ENCODE measurements around the gene KANK3.
"Not testable (repeated sequence)": the region's sequence is repeated elsewhere in the genome, so short reads cannot be mapped to it uniquely, and the experiment has no call there.

The KANK3 gene

DNA sequence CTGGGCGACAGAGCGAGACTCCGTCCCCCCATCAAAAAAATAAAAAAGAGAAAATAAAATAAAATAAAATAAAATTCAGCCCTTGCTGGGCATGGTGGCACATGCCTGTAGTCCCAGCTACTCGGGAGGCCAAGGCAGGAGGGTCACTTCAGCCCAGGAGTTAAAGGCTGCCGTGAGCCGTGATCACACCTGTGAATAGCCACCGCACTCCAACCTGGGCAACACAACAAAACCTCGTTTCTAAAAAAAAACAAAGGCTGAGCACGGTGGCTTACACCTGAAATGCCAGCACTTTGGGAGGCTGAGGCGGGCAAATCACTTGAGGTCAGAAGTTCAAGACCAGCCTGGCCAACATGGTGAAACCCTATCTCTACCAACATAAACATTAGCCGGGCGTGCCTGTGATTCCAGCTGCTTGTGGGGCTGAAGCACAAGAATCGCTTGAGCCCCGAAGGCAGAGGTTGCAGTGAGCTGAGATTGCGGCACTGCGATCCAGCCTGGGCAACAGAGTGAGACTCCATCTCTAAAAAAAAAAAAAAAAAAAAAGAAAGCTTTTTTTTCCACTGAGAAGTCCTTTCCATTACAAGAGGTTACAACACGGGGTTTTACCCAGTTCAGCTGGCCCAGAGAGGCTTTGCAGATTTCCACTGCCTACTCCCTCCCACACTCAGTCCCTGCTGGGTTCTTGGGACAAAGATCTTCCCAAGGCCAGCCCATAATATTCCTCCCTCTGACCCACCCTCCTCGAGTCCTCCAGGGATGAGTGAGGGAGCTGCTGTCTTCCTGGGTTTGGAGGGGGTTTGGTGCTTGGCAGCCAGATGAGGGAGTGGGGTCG is 27.3 kb upstream of the KANK3 start:
- DNase-seq (ENCODE audit: low read depth in 2 of 2) = no peak

DNA sequence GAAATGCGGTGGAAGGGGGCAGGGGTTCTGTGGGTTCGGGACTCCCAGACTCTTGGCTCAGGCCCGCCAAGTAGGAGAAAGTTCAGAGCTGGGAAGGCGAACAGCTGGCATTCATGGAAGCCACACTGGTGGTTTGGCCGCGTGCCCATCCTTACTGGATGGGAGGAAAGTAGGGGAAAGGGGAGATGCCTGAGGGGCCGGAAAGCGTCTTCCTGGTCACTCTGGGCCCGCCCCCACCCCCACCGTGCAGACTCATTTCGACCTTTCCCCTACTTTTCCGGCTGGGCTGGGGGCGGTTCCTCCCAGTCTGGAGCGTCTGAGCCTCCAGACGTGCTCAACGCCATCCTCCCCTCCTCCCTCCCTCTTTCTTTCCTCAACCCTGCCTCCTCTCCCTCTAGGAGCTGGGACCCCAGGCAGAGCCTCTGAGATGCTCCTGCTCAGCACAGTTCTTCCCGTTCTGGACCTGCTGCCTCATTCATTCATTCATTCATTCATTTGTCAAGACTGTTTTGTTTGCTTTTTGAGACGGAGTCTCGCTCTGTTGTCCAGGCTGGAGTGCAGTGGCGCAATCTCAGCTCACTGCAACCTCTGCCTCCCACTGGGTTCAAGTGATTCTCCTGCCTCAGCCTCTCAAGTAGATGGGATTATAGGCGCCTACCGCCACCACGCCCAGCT is 24.4 kb upstream of the KANK3 start:
- DNase-seq (ENCODE audit: low read depth in 2 of 2) = no peak

DNA sequence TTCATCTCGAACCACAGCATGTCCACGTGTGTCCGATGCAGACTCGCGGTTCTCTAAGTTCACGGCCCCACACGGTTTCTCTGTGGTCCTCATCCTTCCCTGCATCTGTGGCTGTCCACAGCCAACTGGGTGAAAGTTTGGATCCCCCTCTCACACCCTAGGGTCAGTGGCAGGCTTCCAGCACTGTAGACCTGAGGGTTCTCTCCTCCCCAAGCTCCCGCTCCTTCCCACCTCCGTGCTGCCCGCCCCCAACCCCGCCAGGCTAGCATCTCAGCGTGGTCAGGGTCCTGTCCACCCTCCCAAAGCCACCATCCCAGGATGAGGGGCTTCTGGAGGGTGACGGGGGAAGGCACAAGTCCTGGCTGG is 23.9 kb upstream of the KANK3 start:
- DNase-seq (ENCODE audit: low read depth in 2 of 2) = no peak

DNA sequence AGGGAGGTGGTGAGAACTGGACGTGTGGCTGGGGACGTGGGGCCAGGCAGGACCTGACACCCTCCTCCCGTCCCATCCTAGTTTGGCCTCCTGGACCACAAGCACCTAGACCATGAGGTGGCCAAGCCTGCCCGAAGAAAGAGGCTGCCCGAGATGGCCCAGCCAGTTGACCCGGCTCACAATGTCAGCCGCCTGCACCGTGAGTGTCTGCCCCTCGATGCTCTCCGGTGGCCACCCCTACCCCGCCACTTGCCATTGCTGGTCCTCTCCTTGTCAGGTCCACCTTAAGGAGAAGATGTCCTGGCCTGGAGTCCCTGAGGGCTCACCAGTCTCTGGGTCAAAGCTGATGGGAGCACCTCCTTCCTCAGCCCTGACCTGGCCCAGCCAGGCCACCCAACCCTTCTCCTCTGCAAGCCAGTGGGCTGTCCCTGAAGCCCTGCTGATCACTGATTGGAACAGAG is 23.1 kb upstream of the KANK3 start:
- DNase-seq (ENCODE audit: low read depth in 2 of 2) = no peak

DNA sequence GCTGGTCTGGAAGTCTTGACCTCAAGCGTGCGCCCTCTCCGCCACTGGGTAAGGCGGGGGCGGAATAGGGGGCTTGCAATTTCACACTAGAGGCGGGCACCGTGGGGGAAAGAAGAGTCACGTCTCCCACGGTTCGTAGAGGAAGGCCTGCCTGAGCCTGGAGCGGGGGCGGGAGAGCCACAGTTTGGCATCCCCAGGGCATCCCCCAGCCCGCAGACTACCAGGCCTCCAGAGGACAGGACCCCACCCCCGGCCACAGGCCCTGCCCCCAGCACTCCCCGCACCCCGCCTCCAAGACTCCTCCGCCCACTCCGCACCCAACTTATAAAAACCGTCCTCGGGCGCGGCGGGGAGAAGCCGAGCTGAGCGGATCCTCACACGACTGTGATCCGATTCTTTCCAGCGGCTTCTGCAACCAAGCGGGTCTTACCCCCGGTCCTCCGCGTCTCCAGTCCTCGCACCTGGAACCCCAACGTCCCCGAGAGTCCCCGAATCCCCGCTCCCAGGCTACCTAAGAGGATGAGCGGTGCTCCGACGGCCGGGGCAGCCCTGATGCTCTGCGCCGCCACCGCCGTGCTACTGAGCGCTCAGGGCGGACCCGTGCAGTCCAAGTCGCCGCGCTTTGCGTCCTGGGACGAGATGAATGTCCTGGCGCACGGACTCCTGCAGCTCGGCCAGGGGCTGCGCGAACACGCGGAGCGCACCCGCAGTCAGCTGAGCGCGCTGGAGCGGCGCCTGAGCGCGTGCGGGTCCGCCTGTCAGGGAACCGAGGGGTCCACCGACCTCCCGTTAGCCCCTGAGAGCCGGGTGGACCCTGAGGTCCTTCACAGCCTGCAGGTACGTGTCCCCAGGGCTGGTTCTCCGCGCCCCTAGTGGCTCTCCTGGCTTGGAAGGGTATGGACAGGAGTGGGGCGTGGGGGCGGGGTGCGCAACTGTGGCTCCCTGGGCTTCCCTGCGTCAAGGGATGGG is 21.0 kb upstream of the KANK3 start, which contains the start of gene ANGPTL4:
TSS of gene ANGPTL4 (plus strand) at position 353 of the 969 bp plus-strand sequence. CDS start at position 520, 167 bp downstream.
- peak; percentile 53 to 55 for DNase-seq (ENCODE audit: low read depth in 2 of 2)

DNA sequence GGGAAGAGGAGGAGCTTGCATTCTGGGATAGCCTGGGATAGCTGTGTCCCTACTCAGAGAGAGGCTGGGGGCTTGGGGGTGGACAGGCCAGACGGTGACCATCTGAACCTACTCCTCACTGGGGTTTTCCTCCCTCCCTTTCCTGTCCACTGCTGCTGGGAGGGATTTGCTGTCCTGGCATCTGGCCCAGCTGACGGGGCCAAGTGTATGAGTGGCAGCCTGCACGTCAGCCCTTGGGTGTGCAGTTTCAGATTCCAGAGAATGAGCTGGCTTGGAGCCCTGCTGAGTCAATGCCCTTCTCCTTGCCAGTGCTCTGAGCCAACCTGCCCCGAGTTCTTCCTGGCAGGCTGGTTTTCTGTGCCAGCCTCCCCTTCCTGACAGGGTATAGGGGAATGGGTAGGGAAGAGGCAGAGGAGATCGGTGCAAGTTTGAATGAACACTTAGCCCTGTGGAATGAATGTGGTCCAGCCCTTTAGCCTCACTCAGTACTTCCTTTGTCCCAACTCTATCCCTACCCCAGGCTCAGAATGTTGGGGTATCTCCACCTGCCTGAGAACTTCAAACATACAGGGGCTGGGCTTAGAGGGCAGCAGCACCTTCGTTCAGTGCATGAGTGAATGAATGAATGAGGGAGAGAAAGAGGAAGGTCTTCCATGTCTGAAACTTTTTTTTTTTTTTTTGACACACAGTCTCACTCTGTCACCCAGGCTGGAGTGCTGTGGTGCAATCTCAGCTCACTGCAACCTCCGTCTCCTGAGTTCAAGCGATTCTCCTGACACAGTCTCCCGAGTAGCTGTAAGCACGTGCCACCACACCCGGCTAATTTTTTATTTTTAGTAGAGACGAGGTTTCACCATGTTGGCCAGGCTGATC is 19.1 kb upstream of the KANK3 start:
- DNase-seq (ENCODE audit: low read depth in 2 of 2) = peak in 1 of 2 donors; percentile 37

DNA sequence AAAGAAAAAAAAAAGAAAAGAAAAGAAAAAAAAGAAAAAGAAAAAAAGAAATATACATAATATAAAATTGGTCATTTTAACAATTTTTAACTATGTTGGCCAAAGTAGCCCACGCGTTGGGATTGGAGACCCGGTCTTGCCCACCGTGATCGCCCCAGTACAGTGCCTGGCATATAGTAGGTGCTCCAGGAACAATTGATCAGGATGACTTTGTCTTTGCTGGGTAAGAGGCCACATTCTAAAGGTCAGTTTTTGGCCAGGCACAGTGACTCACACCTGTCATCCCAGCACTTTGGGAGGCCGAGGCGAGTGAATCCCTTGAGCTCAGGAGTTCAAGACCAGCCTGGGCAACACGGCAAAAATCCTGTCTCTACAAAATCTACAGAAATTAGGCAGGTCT is 17.1 kb upstream of the KANK3 start:
- no peak for DNase-seq (ENCODE audit: low read depth in 2 of 2)

DNA sequence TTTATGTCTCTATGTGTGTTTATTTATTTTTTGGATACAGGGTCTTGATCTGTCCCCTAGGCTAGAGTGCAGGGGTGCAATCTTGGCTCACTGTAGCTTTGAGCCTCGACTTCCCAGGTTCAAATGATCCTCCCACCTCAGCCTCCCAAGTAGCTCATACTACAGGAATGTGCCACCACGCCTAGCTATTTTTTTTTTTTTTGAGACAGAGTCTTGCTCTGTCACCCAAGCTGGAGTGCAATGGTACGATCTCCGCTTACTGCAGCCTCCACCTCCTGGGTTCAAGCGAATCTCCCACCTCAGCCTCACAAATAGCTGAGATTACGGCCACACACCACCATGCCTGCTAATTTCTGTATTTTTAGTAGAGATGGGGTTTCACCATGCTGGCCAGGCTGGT is 15.9 kb upstream of the KANK3 start:
- DNase-seq (ENCODE audit: low read depth in 2 of 2) = no peak

DNA sequence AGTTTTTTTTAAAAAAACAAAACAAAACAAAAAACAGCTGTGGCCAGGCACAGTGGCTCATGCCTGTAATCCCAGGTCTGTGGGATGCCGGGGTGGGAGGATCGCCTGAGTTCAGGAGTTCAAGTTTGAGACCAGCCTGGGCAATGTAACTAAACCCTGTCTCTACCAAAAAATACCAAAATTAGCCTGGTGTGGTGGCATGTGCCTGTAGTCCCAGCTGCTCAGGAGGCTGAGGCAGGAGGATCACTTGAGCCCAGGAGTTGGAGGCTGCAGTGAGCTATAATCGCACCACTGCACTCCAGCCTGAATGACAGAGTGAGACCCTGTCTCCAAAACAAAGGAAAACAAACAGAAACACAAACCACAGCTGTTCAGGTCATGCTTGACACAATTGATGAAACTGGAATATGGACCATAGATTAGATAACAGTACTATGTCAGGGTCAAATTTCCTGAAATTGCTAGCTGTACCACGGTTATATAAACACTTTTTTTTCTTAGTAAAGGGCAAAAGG is 14.0 kb upstream of the KANK3 start:
- DNase-seq (ENCODE audit: low read depth in 2 of 2) = no peak

DNA sequence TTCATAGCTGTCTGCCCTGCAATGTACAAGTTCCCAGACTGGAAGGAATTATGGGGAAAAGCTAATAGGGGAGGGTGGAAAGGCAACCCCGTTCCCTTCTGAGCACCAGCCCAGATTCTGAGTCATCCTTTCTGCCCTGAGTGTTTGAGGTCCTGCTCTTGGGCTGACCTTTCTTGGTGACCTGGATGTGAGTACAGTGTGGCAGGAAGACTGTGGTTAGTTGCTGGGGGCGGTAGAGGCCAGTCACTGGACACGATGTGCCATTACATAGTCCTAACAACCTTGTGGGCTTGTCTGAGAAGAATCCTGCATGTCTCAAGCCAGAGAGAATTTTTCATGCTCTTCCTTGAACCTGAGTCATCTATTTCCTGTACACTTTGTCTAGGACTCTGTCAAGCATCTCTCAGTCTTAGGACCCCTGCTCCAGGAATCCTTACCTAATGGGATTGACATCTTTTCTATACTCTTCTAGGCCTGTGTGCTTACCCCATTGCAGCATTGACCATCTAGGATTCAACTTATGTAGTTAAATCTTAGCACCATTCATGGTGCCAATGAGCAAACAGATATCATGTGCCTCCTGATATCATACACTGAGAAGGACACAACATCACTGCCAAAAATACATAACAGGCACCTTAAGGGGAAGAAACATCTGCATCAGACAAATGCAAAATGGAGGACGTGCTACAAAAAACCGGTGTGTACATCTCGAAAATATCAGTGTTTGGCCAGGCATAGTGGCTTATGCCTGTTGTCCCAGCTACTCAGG is 12.8 kb upstream of the KANK3 start:
- DNase-seq (ENCODE audit: low read depth in 2 of 2) = no peak

DNA sequence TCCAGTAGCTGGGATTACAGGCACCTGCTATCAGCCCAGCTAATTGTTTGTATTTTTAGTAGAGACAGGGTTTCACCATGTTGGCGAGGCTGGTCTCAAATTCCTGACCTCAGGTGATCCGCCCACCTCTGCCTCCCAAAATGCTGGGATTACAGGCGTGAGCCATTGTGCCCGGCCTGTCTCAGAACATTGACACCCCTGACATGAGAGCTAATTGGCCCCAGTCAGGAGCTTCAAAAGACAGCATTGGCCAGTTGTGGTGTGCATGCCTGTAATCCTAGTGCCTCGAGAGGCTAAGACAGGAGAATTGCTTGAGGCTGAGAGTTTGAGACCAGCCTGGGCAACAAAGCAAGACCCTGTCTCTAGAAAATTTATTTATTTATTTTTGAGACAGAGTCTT is 9.8 kb upstream of the KANK3 start:
- DNase-seq (ENCODE audit: low read depth in 2 of 2) = not testable (repeated sequence)

DNA sequence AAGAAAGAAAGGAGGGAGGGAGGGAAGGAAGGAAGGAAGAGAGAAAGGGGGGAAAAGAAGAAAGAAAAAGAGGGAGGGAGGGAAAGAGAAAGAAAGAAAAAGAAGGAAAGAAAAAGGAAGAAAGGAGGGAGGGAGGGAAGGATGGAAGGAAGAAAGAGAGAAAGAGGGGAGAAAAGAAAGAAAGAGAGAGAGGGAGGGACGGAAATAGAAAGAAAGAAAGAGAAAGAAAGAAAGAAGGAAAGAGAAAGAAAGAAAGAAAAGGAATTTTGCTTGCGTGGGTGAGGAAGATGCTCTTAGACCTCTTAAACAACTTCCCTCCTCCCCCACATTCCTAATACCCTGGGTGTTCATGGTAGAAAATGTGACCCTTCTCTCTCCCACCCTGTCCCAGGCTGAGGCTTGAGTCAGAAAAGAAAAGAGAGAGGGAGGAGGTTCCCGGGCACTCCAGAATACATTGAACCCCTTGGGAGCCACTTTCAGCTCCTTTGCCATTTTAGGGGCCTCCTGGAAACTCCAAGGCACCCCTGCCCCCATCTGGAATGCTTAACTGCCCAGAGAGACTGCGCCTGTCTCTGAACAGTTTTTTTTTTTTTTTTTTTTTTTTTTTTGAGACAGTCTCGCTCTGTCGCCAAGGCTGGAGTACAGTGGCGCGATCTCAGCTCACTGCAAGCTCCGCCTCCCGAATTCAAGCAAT is 9.2 kb upstream of the KANK3 start:
- DNase-seq (ENCODE audit: low read depth in 2 of 2) = no peak

DNA sequence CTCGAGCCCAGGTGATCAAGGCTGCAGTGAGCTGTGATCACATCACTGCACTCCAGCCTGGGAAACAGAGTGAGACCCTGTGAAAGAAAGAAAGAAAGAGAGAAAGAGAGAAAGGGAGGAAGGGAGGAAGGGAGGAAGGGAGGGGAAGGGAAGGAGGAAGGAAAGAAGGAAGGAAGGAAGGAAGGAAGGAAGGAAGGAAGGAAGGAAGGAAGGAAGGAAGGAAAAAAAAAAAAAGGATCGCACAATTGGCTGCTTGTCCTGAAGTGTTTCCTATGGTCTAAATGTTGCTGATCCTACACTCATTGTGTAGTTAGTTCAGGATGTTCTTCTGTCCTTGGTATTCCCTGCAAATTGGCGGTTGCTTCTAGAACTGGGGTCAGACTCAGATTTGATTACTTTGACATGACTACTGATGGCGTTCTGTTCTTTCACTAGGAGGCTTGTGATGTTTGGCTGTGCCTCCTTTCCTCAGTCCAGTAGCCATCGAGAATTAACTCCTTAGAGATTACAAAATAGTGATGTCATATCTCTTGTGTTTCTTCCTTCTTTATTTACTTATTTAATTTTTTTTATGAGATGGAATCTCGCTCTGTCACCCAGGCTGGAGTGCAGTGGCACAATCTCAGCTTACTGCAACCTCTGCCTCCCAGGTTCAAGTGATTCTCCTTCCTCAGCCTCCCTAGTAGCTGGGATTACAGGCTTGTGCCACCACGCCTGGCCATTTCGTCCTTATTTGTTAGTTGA is 6.7 kb upstream of the KANK3 start:
- DNase-seq (ENCODE audit: low read depth in 2 of 2) = not testable (repeated sequence)

DNA sequence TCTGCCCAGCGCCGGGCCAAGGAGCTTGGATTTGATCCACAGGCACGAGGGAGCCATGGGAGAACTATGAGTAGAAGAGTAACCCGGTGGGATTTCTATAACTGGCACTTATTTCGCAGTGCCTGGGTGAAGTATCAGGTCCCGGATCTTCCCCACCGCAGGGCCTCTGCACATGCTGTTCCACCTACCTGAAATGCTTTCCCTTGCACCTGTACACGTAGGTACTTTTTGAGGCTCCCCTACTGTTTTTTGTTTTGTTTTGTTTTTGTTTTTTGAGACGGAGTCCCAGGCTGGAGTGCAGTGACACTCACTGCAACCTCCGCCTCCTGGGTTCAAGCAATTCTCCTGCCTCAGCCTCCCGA is 402 bp upstream of the KANK3 start:
- no peak for DNase-seq (ENCODE audit: low read depth in 2 of 2)

DNA sequence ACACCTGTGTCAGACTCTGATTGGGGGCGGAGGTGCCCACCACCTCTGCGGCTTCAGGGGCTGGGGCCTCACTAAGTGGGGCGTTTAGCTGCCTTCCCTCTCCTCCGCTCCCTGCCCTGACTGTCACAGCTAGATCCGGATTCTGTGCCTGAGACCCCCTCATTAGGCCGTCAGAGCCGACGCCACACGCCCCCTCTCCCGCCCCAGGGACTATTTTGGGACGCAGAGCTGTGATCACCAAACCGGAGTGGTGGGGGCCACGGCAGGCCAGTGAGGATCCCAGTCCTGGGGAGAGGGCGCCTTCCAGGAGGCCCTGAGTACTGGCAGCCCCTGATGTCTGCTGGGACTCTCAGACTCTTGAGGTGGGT is 762 bp downstream of the KANK3 start:
- DNase-seq (ENCODE audit: low read depth in 2 of 2) = no peak

DNA sequence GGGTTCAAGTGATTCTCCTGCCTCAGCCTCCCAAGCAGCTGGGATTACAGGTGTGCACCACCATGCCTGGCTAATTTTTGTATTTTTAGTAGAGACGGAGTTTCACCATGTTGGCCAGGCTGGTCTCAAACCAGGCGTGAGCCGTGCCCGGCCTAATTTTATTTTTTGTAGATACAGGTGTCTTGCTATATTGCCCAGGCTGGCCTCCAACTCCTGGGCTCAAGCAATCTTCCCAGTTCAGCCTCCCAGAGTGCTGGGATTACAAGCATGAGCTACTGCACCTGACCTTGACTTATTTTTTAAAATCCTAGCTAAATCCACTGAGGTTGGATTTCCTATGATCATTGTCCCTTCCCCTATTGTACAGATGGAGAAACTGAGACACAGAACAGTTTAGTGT is 1.6 kb downstream of the KANK3 start:
- DNase-seq (ENCODE audit: low read depth in 2 of 2) = not testable (repeated sequence)

DNA sequence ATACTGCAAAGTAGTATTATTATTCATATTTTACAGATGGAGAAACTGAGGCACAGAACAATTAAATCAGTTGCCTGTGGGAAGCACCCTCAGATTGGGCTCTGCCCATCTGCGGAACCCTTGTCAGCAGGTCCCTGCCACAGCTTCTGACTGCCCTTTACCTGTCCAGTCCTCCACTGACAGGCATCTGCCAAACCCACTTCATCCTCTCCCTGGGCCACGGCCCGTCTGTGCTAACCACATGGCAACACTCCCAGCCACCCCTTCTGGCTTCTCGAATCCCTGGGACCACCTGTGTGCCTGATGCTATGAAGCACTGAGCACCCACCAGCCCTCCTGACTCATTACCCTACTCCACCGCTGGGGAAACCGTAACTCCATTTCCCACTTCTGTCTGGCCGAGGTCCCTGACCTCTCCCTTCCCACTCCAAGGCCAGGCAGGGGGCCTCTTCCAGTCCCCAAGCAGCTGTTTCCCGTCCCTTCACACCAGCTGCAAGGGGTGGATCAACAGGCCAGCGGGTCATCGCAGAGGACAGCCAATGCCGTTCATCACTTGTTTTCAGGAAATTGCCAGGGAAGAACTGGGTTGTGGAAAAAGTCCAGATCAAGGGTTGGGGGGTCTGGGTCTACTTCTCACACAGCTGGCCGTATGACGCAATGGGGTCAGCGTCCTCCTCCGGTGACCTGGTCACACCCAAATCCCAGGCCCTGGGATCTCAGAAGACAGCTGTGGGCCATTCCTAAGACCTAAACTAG is 2.5 kb downstream of the KANK3 start:
- no peak for DNase-seq (ENCODE audit: low read depth in 2 of 2)

DNA sequence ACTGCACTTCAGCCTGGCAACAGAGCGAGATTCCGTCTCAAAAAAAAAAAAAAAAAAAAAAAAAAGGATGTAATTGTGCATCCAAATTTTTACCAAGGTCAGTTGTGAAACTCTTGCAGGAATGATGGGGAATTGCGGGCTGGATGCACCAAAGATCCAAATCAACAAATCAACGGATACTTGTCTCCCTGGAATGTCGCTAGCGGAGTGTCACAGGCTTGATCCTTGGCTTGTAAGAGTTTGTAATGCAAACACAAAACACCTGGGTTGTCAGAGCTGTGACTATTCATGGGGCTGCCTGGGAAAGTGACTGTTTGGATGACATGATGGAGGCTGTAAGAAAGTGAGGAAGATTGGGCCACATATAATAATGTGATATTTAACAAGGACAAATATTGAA is 4.2 kb downstream of the KANK3 start:
- DNase-seq (ENCODE audit: low read depth in 2 of 2) = no peak
